Measurements from ENCODE around the gene IL3. TPM values are rescaled to one million over a fixed set of nuclear protein-coding genes. Genes with fewer than 3 reads are reported as not detected.
A peak's percentile ranks its signal among the peaks of the same experiment; 100 is the strongest.

IL3 gene
- total and polyA plus RNA-seq, 8 donors = not detected

DNA sequence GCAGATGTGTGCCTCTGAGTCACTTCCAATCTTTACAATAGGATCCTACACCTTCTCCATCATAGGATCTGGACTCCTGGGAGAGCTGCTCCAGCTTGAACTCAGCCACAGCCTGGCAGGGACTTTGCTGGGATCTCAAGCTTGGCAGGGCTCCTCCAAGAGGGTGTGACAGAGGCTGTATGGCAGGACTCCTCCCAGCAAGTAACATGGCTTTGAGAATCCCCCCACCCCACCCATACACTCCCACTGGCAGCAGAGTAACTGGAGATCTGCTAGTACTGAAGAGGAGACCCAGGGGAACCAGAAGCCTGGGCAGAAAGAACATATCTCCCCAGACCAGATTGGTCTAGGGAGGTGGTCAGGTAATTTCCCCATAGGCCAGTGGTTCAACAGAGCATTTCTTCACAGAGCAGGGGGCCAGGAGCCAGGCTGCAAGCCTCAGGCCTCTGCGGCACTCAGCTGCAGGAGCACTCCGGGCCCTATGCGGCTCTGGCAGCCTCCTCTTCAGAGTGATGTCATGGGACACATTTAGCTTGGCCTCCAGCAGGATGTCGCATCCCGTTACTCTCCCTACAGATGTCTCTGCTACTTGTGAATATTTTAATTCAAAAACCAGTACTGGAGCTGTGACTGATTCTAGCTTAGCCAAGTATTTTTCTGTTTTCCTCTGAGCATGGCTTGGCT, 47.3 kb upstream of the IL3 start:
- peak in 1 of 2 donors; percentile 18 for DNase-seq
- 85 to 94% (median 89%) methylated on average over 3 to 5 of the region's 5 CpGs for WGBS, 5 donors
- peaks cover 4 to 19% (median 12%) of the 10 kb centered on the region in 4 donors for H3K4me1 ChIP-seq
- TF ChIP-seq, protein P1, sequence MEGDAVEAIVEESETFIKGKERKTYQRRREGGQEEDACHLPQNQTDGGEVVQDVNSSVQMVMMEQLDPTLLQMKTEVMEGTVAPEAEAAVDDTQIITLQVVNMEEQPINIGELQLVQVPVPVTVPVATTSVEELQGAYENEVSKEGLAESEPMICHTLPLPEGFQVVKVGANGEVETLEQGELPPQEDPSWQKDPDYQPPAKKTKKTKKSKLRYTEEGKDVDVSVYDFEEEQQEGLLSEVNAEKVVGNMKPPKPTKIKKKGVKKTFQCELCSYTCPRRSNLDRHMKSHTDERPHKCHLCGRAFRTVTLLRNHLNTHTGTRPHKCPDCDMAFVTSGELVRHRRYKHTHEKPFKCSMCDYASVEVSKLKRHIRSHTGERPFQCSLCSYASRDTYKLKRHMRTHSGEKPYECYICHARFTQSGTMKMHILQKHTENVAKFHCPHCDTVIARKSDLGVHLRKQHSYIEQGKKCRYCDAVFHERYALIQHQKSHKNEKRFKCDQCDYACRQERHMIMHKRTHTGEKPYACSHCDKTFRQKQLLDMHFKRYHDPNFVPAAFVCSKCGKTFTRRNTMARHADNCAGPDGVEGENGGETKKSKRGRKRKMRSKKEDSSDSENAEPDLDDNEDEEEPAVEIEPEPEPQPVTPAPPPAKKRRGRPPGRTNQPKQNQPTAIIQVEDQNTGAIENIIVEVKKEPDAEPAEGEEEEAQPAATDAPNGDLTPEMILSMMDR (IDR thresholded peaks at IDR 0.05) = no peak
- TF ChIP-seq POLR2AphosphoS5 (IDR thresholded peaks at IDR 0.05) = no peak
- no peak for TF ChIP-seq POLR2A (IDR thresholded peaks at IDR 0.05)
- no peak for TF ChIP-seq EP300 (IDR thresholded peaks at IDR 0.05)
- intact Hi-C loops (cut with DNase I; ENCODE audit: low total_unique reads) = no loop called here
- H3K27me3 ChIP-seq = peaks cover 0 to 77% (median 32%) of the 10 kb centered on the region in 3 donors
- no peak overlapping the region for H3K27ac ChIP-seq
- H3K36me3 ChIP-seq = no peaks in the 10 kb centered on the region
- H3K4me3 ChIP-seq = no peak overlapping the region
- H3K9me3 ChIP-seq = no peaks in the 10 kb centered on the region

DNA sequence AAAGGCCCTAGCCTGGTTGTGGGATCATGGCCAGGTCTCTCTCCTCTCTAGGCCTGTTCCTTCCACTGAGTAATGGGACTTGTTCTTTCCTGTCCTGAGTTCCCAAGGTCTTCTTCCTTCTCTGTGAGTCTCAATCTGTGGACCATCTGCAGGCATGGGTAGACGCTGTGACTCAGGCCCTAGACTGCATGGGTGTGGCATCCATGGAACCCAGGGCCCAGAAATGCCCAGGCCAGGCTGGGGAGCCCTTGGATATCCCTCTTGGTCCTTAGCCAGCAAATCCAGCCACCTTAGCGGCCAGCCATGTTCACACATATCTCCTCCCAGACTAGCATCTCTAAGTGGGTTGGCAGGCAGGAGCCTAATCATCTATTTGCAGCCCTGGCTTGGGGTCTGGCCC, 46.7 kb upstream of the IL3 start:
- H3K27me3 ChIP-seq = peaks cover 0 to 81% (median 32%) of the 10 kb centered on the region in 3 donors
- no peak overlapping the region for H3K27ac ChIP-seq
- TF ChIP-seq POLR2AphosphoS5 (IDR thresholded peaks at IDR 0.05) = no peak
- TF ChIP-seq EP300 (IDR thresholded peaks at IDR 0.05) = no peak
- TF ChIP-seq, protein P1 (IDR thresholded peaks at IDR 0.05) = no peak
- TF ChIP-seq POLR2A (IDR thresholded peaks at IDR 0.05) = no peak
- 78 to 93% (median 84%) methylated on average over 2 of the region's 2 CpGs for WGBS, 5 donors
- intact Hi-C loops (cut with DNase I; ENCODE audit: low total_unique reads) = no loop called here
- DNase-seq = no peak
- H3K4me1 ChIP-seq = peaks cover 4 to 19% (median 12%) of the 10 kb centered on the region in 4 donors
- no peaks in the 10 kb centered on the region for H3K36me3 ChIP-seq
- no peaks in the 10 kb centered on the region for H3K9me3 ChIP-seq
- no peak overlapping the region for H3K4me3 ChIP-seq

DNA sequence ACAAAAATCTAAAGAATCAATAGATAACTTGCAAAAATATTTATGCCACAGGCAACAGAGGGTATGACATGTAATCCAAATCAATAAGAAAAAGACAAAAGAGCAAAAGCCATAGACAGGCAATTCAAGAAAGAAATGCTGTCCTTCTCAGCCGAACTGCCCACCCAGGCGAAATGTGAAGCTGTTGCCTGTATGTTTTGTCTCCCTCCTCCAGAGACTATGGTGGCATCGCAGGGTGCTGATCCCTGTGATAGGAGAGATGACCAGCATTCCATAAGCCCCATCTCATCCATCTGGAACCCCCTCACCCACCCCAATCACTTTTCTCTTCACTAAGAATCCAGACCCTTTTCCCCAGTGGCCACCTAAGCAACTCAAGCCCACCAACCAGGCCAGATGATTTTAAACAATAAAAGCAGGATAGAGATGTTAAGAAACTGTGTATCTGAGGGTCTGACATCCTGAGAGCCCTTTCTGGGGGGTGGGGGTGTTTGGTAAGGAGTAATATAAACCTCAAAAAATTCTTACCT, 43.7 kb upstream of the IL3 start:
- TF ChIP-seq, protein P1 (IDR thresholded peaks at IDR 0.05) = no peak
- TF ChIP-seq POLR2AphosphoS5 (IDR thresholded peaks at IDR 0.05) (no peak), EP300 (IDR thresholded peaks at IDR 0.05) (no peak), POLR2A (IDR thresholded peaks at IDR 0.05) (no peak)
- intact Hi-C loops (cut with DNase I; ENCODE audit: low total_unique reads) = no loop called here
- DNase-seq = no peak
- no peak overlapping the region for H3K27ac ChIP-seq
- no peak overlapping the region for H3K4me3 ChIP-seq
- no peaks in the 10 kb centered on the region for H3K9me3 ChIP-seq
- H3K4me1 ChIP-seq = peaks cover 2 to 6% (median 3%) of the 10 kb centered on the region in 4 donors
- peaks cover 0 to 54% (median 19%) of the 10 kb centered on the region in 3 donors for H3K27me3 ChIP-seq
- no peaks in the 10 kb centered on the region for H3K36me3 ChIP-seq
- WGBS, 5 donors = 78 to 91% (median 89%) methylated on average over 3 of the region's 3 CpGs

DNA sequence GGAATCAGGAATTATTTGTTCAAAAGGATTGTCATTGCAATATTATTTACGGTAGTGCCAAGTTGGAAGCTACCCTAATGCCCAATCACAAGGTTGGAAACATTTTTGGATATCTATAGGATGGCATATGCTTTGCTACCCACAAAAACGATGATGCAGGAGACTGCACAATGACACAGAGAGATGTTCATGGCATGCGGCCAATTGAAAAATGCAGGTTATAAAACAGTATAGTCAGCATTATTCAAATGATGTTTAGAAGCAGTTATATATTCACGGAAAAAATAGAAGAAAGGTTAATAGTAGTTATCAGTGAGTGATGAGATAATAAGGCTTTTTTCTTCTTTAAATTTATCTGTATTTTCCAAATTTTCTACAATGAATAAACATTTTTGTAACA, 43.1 kb upstream of the IL3 start:
- no peaks in the 10 kb centered on the region for H3K9me3 ChIP-seq
- no peak overlapping the region for H3K27ac ChIP-seq
- DNase-seq = no peak
- 33 to 73% (median 38%) methylated on average over 4 of the region's 4 CpGs for WGBS, 5 donors
- H3K4me3 ChIP-seq = no peak overlapping the region
- no peak for TF ChIP-seq EP300 (IDR thresholded peaks at IDR 0.05)
- TF ChIP-seq POLR2AphosphoS5 (IDR thresholded peaks at IDR 0.05) = no peak
- TF ChIP-seq POLR2A (IDR thresholded peaks at IDR 0.05) = no peak
- TF ChIP-seq, protein P1 (IDR thresholded peaks at IDR 0.05) = no peak
- peaks cover 0 to under 1% (median 0%) of the 10 kb centered on the region in 4 donors for H3K4me1 ChIP-seq
- no peaks in the 10 kb centered on the region for H3K36me3 ChIP-seq
- intact Hi-C loops (cut with DNase I; ENCODE audit: low total_unique reads) = no loop called here
- peaks cover 0 to 49% (median 14%) of the 10 kb centered on the region in 3 donors for H3K27me3 ChIP-seq
